A549 (cell line): ENCODE data around the gene NEK9. TPM values are rescaled to one million over a fixed set of nuclear protein-coding genes. Genes with fewer than 3 reads are reported as not detected.

Experiments
- ATAC-seq, 2 experiments: fragments of 200-7000 bp in 1 of 2; fragments of >200 bp in 1 of 2; cut with Nextera tagmentation in 1 of 2; cut with Tn5 transposase in 1 of 2; 3 replicates each; pipeline versions ENCODE4 v1.8.0 to v1.9.1; 2018 to 2020; ENCODE audit warnings: mild to moderate bottlenecking in 1 of 2, moderate library complexity in 1 of 2
- CTCF ChIA-PET: fragments of 300-600 bp; sonication (Branson Sonifier 250); formaldehyde crosslinking; extraction: SDS; loops from one replicate; lab custom pipeline; 2021; ENCODE audit warnings: antibody characterized with exemption, inconsistent platforms; lab: Yijun Ruan, JAX
- POLR2A ChIA-PET: fragments of 350-600 bp; formaldehyde crosslinking; extraction: SDS; loops from one replicate; lab custom pipeline; 2021; ENCODE audit warnings: antibody characterized with exemption, inconsistent platforms; lab: Yijun Ruan, JAX
- DNase-seq, 2 experiments: peaks; one replicate each; pipeline versions ENCODE4 v3.0.0 to v3.0.0-alpha.2; 2011 to 2016; ENCODE audit warnings: low read depth in 1 of 2, low spot score in 1 of 2
- FAIRE-seq: peaks from 2 replicates; lab custom pipeline; 2011; peaks lifted over from hg19 to GRCh38; lab: Jason Lieb, UNC
- H3K27ac ChIP-seq, 2 experiments: fragments of >200 bp; sonication (Bioruptor Twin); formaldehyde crosslinking; 3 replicates each; pipeline ENCODE4 v1.5.1; 2016 to 2017
- H3K4me1 ChIP-seq: fragments of >200 bp; sonication (Bioruptor Twin); formaldehyde crosslinking; 3 replicates; pipeline ENCODE4 v1.6.1; 2016
- H3K4me2 ChIP-seq: fragments of >200 bp; sonication (Bioruptor Twin); formaldehyde crosslinking; 3 replicates; pipeline ENCODE4 v1.6.1; 2016
- H3K4me3 ChIP-seq: fragments of >200 bp; sonication (Bioruptor Twin); formaldehyde crosslinking; 3 replicates; pipeline ENCODE4 v1.5.1; 2016
- H3K9me3 ChIP-seq: fragments of >200 bp; sonication (Bioruptor Twin); formaldehyde crosslinking; 3 replicates; pipeline ENCODE4 v1.6.1; 2016
- CBX2 ChIP-seq: fragments of 200-600 bp; sonication (generic); IDR thresholded peaks from 2 replicates; pipeline ENCODE4 v1.6.1; 2016; ENCODE audit warnings: low read depth, mild to moderate bottlenecking, borderline replicate concordance
- CBX8 ChIP-seq: fragments of 200-600 bp; sonication (generic); IDR thresholded peaks from 2 replicates; pipeline ENCODE4 v1.6.1; 2016
- EHF ChIP-seq: fragments of 250-450 bp; sonication (Bioruptor Pico); IDR thresholded peaks from 2 replicates; pipeline ENCODE4 v1.5.0; 2020; ENCODE audit warnings: mild to moderate bottlenecking
- EP300 ChIP-seq, 2 experiments: fragments of >200 bp; sonication (Bioruptor Twin); formaldehyde crosslinking; IDR thresholded peaks; 2 replicates in 1 of 2; 3 replicates in 1 of 2; pipeline ENCODE4 v1.6.1; 2016 to 2017
- FOSB ChIP-seq: fragments of 250-450 bp; sonication (Bioruptor Pico); IDR thresholded peaks from 2 replicates; pipeline ENCODE4 v1.5.0; 2020; ENCODE audit warnings: mild to moderate bottlenecking, moderate library complexity
- FOSL2 ChIP-seq, 2 experiments: fragments of 450-650 bp in 1 of 2; fragments of >200 bp in 1 of 2; sonication (Bioruptor Twin) in 1 of 2; formaldehyde crosslinking; IDR thresholded peaks; 2 replicates each; pipeline versions ENCODE4 v1.5.0 to v1.6.1; 2016 to 2020; ENCODE audit warnings: mild to moderate bottlenecking in 1 of 2, moderate library complexity in 1 of 2
- FOXS1 ChIP-seq: fragments of 250-450 bp; sonication (Bioruptor Pico); IDR thresholded peaks from 2 replicates; pipeline ENCODE4 v1.5.0; 2020; ENCODE audit warnings: mild to moderate bottlenecking, moderate library complexity
- GATA3 ChIP-seq: IDR thresholded peaks from 2 replicates; pipeline ENCODE4 v1.6.1; 2012; ENCODE audit warnings: borderline replicate concordance
- HDAC2 ChIP-seq: fragments of 200-600 bp; sonication (generic); IDR thresholded peaks from 2 replicates; pipeline ENCODE4 v1.6.1; 2016
- HEYL ChIP-seq: fragments of 250-450 bp; sonication (Bioruptor Pico); IDR thresholded peaks from 2 replicates; pipeline ENCODE4 v1.8.0; 2021; ENCODE audit warnings: mild to moderate bottlenecking, moderate library complexity
- HOXB13 ChIP-seq: fragments of 250-450 bp; sonication (Bioruptor Pico); IDR thresholded peaks from 2 replicates; pipeline ENCODE4 v1.5.0; 2020; ENCODE audit warnings: low read depth, mild to moderate bottlenecking, moderate library complexity
- HOXB5 ChIP-seq: fragments of 250-450 bp; sonication (Bioruptor Pico); IDR thresholded peaks from 2 replicates; pipeline ENCODE4 v1.5.0; 2020; ENCODE audit warnings: mild to moderate bottlenecking, moderate library complexity
- JUNB ChIP-seq: fragments of >200 bp; sonication (Bioruptor Twin); formaldehyde crosslinking; IDR thresholded peaks from 2 replicates; pipeline ENCODE4 v1.6.1; 2016
- MAZ ChIP-seq: fragments of 150-350 bp; IDR thresholded peaks from 2 replicates; pipeline ENCODE4 v1.6.1; 2014; ENCODE audit warnings: antibody characterized with exemption, low read depth, low read length, borderline replicate concordance
- NFE2L2 ChIP-seq: fragments of 150-350 bp; conservative IDR thresholded peaks from 2 replicates; pipeline ENCODE4 v1.6.1; 2014; ENCODE audit warnings: low read length
- PBX3 ChIP-seq: IDR thresholded peaks from 2 replicates; pipeline ENCODE4 v1.6.1; 2012
- RFX5 ChIP-seq: fragments of 450-650 bp; IDR thresholded peaks from 2 replicates; pipeline ENCODE4 v1.7.1; 2014; ENCODE audit warnings: antibody characterized with exemption, mild to moderate bottlenecking, moderate library complexity
- RNF2 ChIP-seq: fragments of 200-600 bp; sonication (generic); IDR thresholded peaks from 2 replicates; pipeline ENCODE4 v1.6.1; 2016; ENCODE audit warnings: low read depth, mild to moderate bottlenecking, antibody characterized with exemption, moderate library complexity, borderline replicate concordance
- SMC3 ChIP-seq: fragments of >200 bp; sonication (Bioruptor Twin); formaldehyde crosslinking; IDR thresholded peaks from 3 replicates; pipeline ENCODE4 v1.6.1; 2018; ENCODE audit warnings: inconsistent platforms
- SREBF2 ChIP-seq: fragments of 450-650 bp; IDR thresholded peaks from 2 replicates; pipeline ENCODE4 v1.6.1; 2014; ENCODE audit warnings: mild to moderate bottlenecking, moderate library complexity
- TP53 ChIP-seq: fragments of 250-450 bp; sonication (Bioruptor Pico); IDR thresholded peaks from 2 replicates; pipeline ENCODE4 v1.5.0; 2021; ENCODE audit warnings: mild to moderate bottlenecking, moderate library complexity
- ZC3H11A ChIP-seq: fragments of 450-650 bp; IDR thresholded peaks from 2 replicates; pipeline ENCODE4 v1.6.1; 2014; ENCODE audit warnings: antibody characterized with exemption, mild to moderate bottlenecking
- ZFP36 ChIP-seq: fragments of 450-650 bp; IDR thresholded peaks from 2 replicates; pipeline ENCODE4 v1.6.1; 2014; ENCODE audit warnings: borderline replicate concordance; ENCODE audit not compliant: partially characterized antibody
- WGBS: methylation state at CpG from one replicate; pipeline ENCODE4 v1.1.6; 2017; ENCODE audit errors: missing lambda C conversion rate; 5-methylcytosine and 5-hydroxymethylcytosine counted together
- polyA plus RNA-seq, 4 experiments: library from polyadenylated mRNA; depleted of rRNA in 3 of 4; stranded (reverse); fragments of >200 nt; fragmentation: RNase III in 1 of 4; extraction: RNeasy Plus Mini Kit Qiagen cat#74134 plus additional on column Dnase treatment in 1 of 4; gene quantifications; 2 replicates in 3 of 4; 3 replicates in 1 of 4; pipeline ENCODE4 v1.2.3, GENCODE V29; 2011 to 2017
- TF ChIP-seq, protein P1 (sequence below): IDR thresholded peaks from 2 replicates; pipeline ENCODE4 v1.6.1; 2012; ENCODE audit warnings: low read depth, borderline replicate concordance
- TF ChIP-seq, protein P2 (sequence below): IDR thresholded peaks from 2 replicates; pipeline ENCODE4 v1.6.1; 2012

NEK9 gene
- polyA plus RNA-seq, 2 of the 4 experiments (the other 2 are of a cell fraction) = 49.4 to 75.9 TPM

DNA sequence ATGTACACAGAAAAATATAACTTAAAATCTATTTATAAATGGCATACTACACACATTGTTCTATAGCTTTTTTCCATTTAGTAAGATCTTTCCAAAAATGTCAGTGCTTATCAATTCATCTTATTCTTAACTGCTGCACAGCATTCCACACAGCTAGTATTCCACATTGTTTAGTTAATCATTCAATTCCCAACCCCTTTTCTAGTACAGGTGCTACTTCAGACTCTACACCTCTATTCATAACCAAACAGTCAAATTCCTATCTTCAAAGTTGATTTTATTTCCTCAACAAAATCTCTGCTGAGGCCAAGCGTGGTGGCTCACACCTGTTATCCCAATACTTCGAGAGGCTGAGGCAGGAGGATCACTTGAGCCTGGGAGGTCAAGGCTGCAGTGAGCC lies 12.3 kb upstream of the NEK9 start:
- FAIRE-seq = peak; percentile 28
- POLR2A ChIA-PET = interaction anchor here (0.9 kb wide), 1 partner anchor 12 kb away, joined by 6 read pairs; the partner anchor contains the start of gene NEK9
- no peak for DNase-seq
- no peak overlapping the region for H3K4me2 ChIP-seq
- TF ChIP-seq CBX8 (no peak), HDAC2 (no peak), HEYL (CRISPR knock-in tag) (no peak), NFE2L2 (no peak), JUNB (no peak)
- TF ChIP-seq, all 56 proteins: peak for 0
- ATAC-seq = no peak
- no peak overlapping the region for H3K27ac ChIP-seq
- CTCF ChIA-PET = interaction anchor here (1.0 to 14.3 kb wide), 4 partner anchors 7 to 169 kb away, joined by 3 to 224 read pairs (median 6); no protein-coding TSS in a partner anchor
- no peaks in the 10 kb centered on the region for H3K4me1 ChIP-seq
- no peaks in the 10 kb centered on the region for H3K9me3 ChIP-seq
- WGBS = 94% methylated on average over 2 of the region's 2 CpGs
- H3K4me3 ChIP-seq = no peak overlapping the region

DNA sequence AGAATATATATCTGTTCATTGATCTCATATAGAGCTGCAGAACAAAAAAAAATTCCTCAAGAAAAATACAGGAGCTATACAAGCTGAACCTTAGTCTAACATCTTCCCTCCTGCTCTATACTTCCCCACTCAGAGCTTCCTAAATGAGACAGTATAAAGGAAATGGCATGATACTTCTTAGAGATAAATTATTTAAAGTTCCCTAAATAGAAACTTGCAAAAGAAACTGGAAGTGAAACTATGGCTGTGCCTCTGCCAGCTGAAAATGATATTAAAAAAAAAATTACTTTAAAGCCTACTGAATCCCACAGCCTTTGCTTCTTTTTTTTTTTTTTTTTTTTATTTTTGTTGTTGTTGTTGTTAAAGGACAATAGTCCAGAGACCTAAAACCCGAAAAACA lies 11.6 kb upstream of the NEK9 start:
- no peaks in the 10 kb centered on the region for H3K9me3 ChIP-seq
- ChIA-PET CTCF (interaction anchor here (0.8 to 14.3 kb wide), 6 partner anchors 8 to 237 kb away, joined by 3 to 224 read pairs (median 4); no protein-coding TSS in a partner anchor), POLR2A (interaction anchor here (0.9 kb wide), 1 partner anchor 12 kb away, joined by 6 read pairs; the partner anchor contains the start of gene NEK9)
- H3K4me1 ChIP-seq = no peaks in the 10 kb centered on the region
- no peak for ATAC-seq
- no peak for TF ChIP-seq FOXS1 (CRISPR knock-in tag)
- TF ChIP-seq GATA3 = no peak
- TF ChIP-seq, protein P1, sequence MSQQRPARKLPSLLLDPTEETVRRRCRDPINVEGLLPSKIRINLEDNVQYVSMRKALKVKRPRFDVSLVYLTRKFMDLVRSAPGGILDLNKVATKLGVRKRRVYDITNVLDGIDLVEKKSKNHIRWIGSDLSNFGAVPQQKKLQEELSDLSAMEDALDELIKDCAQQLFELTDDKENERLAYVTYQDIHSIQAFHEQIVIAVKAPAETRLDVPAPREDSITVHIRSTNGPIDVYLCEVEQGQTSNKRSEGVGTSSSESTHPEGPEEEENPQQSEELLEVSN = no peak
- TF ChIP-seq EHF (CRISPR knock-in tag) = no peak
- no peak for TF ChIP-seq HOXB5
- TF ChIP-seq JUNB = no peak
- no peak for TF ChIP-seq MAZ
- TF ChIP-seq RFX5 = no peak
- no peak for TF ChIP-seq FOSB (CRISPR knock-in tag)
- TF ChIP-seq FOSL2 (IDR thresholded peaks at IDR 0.05) = no peak
- TF ChIP-seq FOSL2 (CRISPR knock-in tag; IDR thresholded peaks at IDR 0.05) = no peak
- H3K4me3 ChIP-seq = no peak overlapping the region
- no peak overlapping the region for H3K4me2 ChIP-seq
- DNase-seq = no peak
- H3K27ac ChIP-seq = no peak overlapping the region
- FAIRE-seq = no peak
- 95% methylated on average over 1 of the region's 1 CpG for WGBS

- Histone ChIP-seq H3K4me2 (no peak overlapping the region), H3K27ac (no peak overlapping the region), H3K9me3 (no peaks in the 10 kb centered on the region), H3K4me3 (no peak overlapping the region), H3K4me1 (peaks cover 4% of the 10 kb centered on the region; the same call in 1 of the 3 replicates)
- ATAC-seq (no peak), FAIRE-seq (no peak), DNase-seq (no peak)
- CTCF ChIA-PET = interaction anchor here (0.6 to 14.3 kb wide), 8 partner anchors 9 to 354 kb away, joined by 3 to 224 read pairs (median 4); no protein-coding TSS in a partner anchor
- POLR2A ChIA-PET = interaction anchor here (0.5 kb wide), 1 partner anchor 9 kb away, joined by 3 read pairs; no protein-coding TSS in a partner anchor
- TF ChIP-seq EHF (CRISPR knock-in tag) = no peak
- TF ChIP-seq RFX5 = no peak
- no peak for TF ChIP-seq ZC3H11A
- TF ChIP-seq CBX2 = no peak
- TF ChIP-seq FOSB (CRISPR knock-in tag) = no peak
- TF ChIP-seq SREBF2 = no peak
- TF ChIP-seq SMC3 = no peak
- no peak for TF ChIP-seq HOXB13
- TF ChIP-seq TP53 = no peak
- no peak for TF ChIP-seq EP300 (IDR thresholded peaks at IDR 0.05)
- no peak for TF ChIP-seq RNF2
- no peak for TF ChIP-seq PBX3
- TF ChIP-seq, protein P2, sequence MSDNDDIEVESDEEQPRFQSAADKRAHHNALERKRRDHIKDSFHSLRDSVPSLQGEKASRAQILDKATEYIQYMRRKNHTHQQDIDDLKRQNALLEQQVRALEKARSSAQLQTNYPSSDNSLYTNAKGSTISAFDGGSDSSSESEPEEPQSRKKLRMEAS = no peak
- no peak for TF ChIP-seq ZFP36
- 97% methylated on average over 6 of the region's 6 CpGs for WGBS
Observed at GRCh38 chr14:75134644-75135043, 7.8 kb upstream of the NEK9 start.
